Panc1 (cell line): ENCODE measurements around the gene SEL1L3. TPM values are rescaled to one million over a fixed set of nuclear protein-coding genes. Genes with fewer than 3 reads are reported as not detected.

Experiments
- ATAC-seq: fragments of 200-7000 bp; cut with Tn5 transposase; 2 replicates; pipeline ENCODE4 v1.9.1; 2020; ENCODE audit warnings: mild to moderate bottlenecking, moderate library complexity
- BruUV-seq: library from RNA; stranded (reverse); fragments of 400-500 nt; replicated peaks from 2 replicates; lab custom pipeline; 2021; lab: Mats Ljungman, UMichigan
- CTCF ChIA-PET: fragments of 300-600 bp; sonication (Branson Sonifier 250); formaldehyde crosslinking; loops from one replicate; lab custom pipeline; 2022; ENCODE audit warnings: antibody characterized with exemption; lab: Charles Lee
- POLR2A ChIA-PET: fragments of 300-600 bp; sonication (Branson Sonifier 250); formaldehyde crosslinking; loops from one replicate; lab custom pipeline; 2022; ENCODE audit warnings: antibody characterized with exemption; lab: Charles Lee
- DNase-seq: peaks from one replicate; pipeline ENCODE4 v3.0.0-alpha.2; 2010; ENCODE audit warnings: low read depth, low spot score
- H3K27ac ChIP-seq: 2 replicates; pipeline ENCODE4 v1.5.1; 2011; ENCODE audit warnings: mild to moderate bottlenecking, low read length, inconsistent platforms
- H3K27me3 ChIP-seq: fragments of 200-500 bp; sonication (Bioruptor generic); 2 replicates; pipeline ENCODE4 v1.6.0; 2014; ENCODE audit warnings: low read length, inconsistent platforms; ENCODE audit not compliant: control insufficient read depth, insufficient read depth
- H3K36me3 ChIP-seq: fragments of 200-500 bp; sonication (Bioruptor generic); 2 replicates; pipeline ENCODE4 v1.5.1; 2014; ENCODE audit warnings: inconsistent platforms, mild to moderate bottlenecking, low read length, moderate library complexity; ENCODE audit not compliant: control insufficient read depth, insufficient read depth
- H3K4me1 ChIP-seq: 2 replicates; pipeline ENCODE4 v1.5.1; 2011; ENCODE audit warnings: inconsistent platforms, mild to moderate bottlenecking, low read length, moderate library complexity; ENCODE audit not compliant: control insufficient read depth, insufficient read depth
- H3K4me3 ChIP-seq, 2 experiments: 2 replicates each; pipeline ENCODE4 v1.5.1; 2011 to 2012; ENCODE audit warnings: low read depth in 2 of 2, low read length in 2 of 2, mild to moderate bottlenecking in 2 of 2, inconsistent platforms in 1 of 2, moderate library complexity in 1 of 2
- H3K9me3 ChIP-seq: fragments of 200-500 bp; sonication (Bioruptor generic); 2 replicates; pipeline ENCODE4 v1.5.1; 2014; ENCODE audit warnings: low read depth, mild to moderate bottlenecking, inconsistent platforms, low read length, moderate library complexity; ENCODE audit not compliant: control insufficient read depth, insufficient read depth
- CTCF ChIP-seq: fragments of 450-650 bp; IDR thresholded peaks from 2 replicates; pipeline ENCODE4 v1.5.1; 2017; ENCODE audit warnings: mild to moderate bottlenecking
- POLR2AphosphoS5 ChIP-seq: IDR thresholded peaks from 2 replicates; pipeline ENCODE4 v1.6.1; 2012; ENCODE audit warnings: mild to moderate bottlenecking, low read depth, low read length, moderate library complexity
- SIN3A ChIP-seq: IDR thresholded peaks from 2 replicates; pipeline ENCODE4 v1.6.1; 2012; ENCODE audit warnings: low read depth, mild to moderate bottlenecking, low read length, moderate library complexity, borderline replicate concordance; ENCODE audit not compliant: insufficient read depth
- TCF7L2 ChIP-seq: IDR thresholded peaks from 2 replicates; pipeline ENCODE4 v1.6.1; 2011; ENCODE audit warnings: mild to moderate bottlenecking, low read depth, low read length, inconsistent platforms
- in situ Hi-C: cut with HindIII; loops from 2 replicates; pipeline ENCODE4 v1.10.0; 2016; ENCODE audit warnings: low sequenced_read_pairs, low pct_unique_long_range_greater_than_20kb
- intact Hi-C: fragments of 100-400 bp; cut with micrococcal nuclease; formaldehyde crosslinking; loops from one replicate; pipeline ENCODE4 v1.10.0; 2022; ENCODE audit not compliant: unreplicated experiment
- total RNA-seq: library from RNA; stranded (reverse); gene quantifications from one replicate; pipeline ENCODE4 v1.2.1, GENCODE V29; 2021; ENCODE audit not compliant: unreplicated experiment
- TF ChIP-seq, protein P1 (sequence below), 2 experiments: IDR thresholded peaks; 2 replicates each; pipeline ENCODE4 v1.6.1; 2011 to 2012; ENCODE audit warnings: low read depth in 2 of 2, control low read depth in 1 of 2, low read length in 1 of 2, mild to moderate bottlenecking in 1 of 2, moderate library complexity in 1 of 2; ENCODE audit not compliant: insufficient read depth in 1 of 2

Gene SEL1L3
- total RNA-seq, 1 experiment from 2014 or later: 1.1 TPM

- H3K27ac ChIP-seq: no peak overlapping the region
- no peak overlapping the region for H3K4me3 ChIP-seq
- intact Hi-C loops: no loop called here
- TF ChIP-seq, protein P1, sequence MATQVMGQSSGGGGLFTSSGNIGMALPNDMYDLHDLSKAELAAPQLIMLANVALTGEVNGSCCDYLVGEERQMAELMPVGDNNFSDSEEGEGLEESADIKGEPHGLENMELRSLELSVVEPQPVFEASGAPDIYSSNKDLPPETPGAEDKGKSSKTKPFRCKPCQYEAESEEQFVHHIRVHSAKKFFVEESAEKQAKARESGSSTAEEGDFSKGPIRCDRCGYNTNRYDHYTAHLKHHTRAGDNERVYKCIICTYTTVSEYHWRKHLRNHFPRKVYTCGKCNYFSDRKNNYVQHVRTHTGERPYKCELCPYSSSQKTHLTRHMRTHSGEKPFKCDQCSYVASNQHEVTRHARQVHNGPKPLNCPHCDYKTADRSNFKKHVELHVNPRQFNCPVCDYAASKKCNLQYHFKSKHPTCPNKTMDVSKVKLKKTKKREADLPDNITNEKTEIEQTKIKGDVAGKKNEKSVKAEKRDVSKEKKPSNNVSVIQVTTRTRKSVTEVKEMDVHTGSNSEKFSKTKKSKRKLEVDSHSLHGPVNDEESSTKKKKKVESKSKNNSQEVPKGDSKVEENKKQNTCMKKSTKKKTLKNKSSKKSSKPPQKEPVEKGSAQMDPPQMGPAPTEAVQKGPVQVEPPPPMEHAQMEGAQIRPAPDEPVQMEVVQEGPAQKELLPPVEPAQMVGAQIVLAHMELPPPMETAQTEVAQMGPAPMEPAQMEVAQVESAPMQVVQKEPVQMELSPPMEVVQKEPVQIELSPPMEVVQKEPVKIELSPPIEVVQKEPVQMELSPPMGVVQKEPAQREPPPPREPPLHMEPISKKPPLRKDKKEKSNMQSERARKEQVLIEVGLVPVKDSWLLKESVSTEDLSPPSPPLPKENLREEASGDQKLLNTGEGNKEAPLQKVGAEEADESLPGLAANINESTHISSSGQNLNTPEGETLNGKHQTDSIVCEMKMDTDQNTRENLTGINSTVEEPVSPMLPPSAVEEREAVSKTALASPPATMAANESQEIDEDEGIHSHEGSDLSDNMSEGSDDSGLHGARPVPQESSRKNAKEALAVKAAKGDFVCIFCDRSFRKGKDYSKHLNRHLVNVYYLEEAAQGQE (IDR thresholded peaks at IDR 0.05; ENCODE audit: insufficient read depth in 1 of 2, low read depth in 2 of 2, low read length in 1 of 2): no peak
- TF ChIP-seq SIN3A: no peak
- TF ChIP-seq CTCF: no peak
- no peak for TF ChIP-seq POLR2AphosphoS5
- no peak for TF ChIP-seq TCF7L2
- H3K27me3 ChIP-seq: peaks cover 2% of the 10 kb centered on the region; the same call in 1 of the 2 replicates
- DNase-seq: no peak
- in situ Hi-C loops: no loop called here
- no peaks in the 10 kb centered on the region for H3K36me3 ChIP-seq
- no peaks in the 10 kb centered on the region for H3K9me3 ChIP-seq
- CTCF ChIA-PET: interaction anchor here (0.5 kb wide), 1 partner anchor 1049 kb away, joined by 3 read pairs; no protein-coding TSS in a partner anchor
- no peak for ATAC-seq
- H3K4me1 ChIP-seq: no peaks in the 10 kb centered on the region
- no TSS peak for BruUV-seq
- POLR2A ChIA-PET: no interaction called here
Measured at GRCh38 chr4:25788703-25789238, 74.0 kb downstream of the SEL1L3 start.

DNA sequence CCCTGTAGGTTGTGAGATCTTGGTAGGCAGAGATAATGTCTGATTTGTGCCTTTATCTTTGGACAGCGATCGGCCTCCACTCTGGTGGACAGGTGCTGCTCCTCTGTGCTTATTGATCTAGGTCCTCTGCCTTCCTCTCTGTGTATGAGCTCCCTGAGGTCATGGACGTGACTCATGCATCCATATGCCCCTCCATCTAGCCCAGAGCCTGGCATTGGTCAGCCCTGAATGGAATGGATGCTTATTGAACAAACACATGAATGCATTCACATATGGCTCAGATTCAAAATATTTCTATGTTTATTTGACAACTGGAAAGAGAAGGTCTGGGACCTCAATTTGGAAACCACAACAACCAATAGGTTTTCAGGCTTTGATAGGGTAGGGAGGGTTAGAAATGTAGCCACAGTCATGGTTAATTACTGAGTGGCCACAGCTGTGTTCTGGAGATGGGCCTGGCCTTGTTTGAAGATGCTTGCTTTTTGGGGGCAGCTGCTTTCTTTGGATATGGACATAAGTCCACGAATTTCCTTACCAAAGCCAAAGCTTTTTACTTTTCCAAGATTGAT is 76.2 kb downstream of the SEL1L3 start:
- H3K27me3 ChIP-seq: peaks cover 2% of the 10 kb centered on the region; the same call in 1 of the 2 replicates
- no peaks in the 10 kb centered on the region for H3K9me3 ChIP-seq
- ChIA-PET CTCF (no interaction called here), POLR2A (no interaction called here)
- intact Hi-C loops (no loop called here), in situ Hi-C loops (no loop called here)
- H3K4me1 ChIP-seq: no peaks in the 10 kb centered on the region
- no peak for TF ChIP-seq SIN3A
- TF ChIP-seq TCF7L2: no peak
- TF ChIP-seq POLR2AphosphoS5: no peak
- no peak for TF ChIP-seq CTCF
- TF ChIP-seq, protein P1 (IDR thresholded peaks at IDR 0.05; ENCODE audit: insufficient read depth in 1 of 2, low read depth in 2 of 2, low read length in 1 of 2): no peak
- H3K27ac ChIP-seq: no peak overlapping the region
- BruUV-seq: no TSS peak
- DNase-seq (no peak), ATAC-seq (no peak)
- H3K36me3 ChIP-seq: no peaks in the 10 kb centered on the region
- no peak overlapping the region for H3K4me3 ChIP-seq
